ENCODE data around the gene COL19A1. TPM values are rescaled to one million over a fixed set of nuclear protein-coding genes. Genes with fewer than 3 reads are reported as not detected.
"Not testable (repeated sequence)": the region's sequence is repeated elsewhere in the genome, so short reads cannot be mapped to it uniquely, and the experiment has no call there.

COL19A1 gene
- total and polyA plus RNA-seq, 2 of the 13 experiments (the other 11 are each of a cell fraction or from before 2014, with no cell fraction given) = not detected

DNA sequence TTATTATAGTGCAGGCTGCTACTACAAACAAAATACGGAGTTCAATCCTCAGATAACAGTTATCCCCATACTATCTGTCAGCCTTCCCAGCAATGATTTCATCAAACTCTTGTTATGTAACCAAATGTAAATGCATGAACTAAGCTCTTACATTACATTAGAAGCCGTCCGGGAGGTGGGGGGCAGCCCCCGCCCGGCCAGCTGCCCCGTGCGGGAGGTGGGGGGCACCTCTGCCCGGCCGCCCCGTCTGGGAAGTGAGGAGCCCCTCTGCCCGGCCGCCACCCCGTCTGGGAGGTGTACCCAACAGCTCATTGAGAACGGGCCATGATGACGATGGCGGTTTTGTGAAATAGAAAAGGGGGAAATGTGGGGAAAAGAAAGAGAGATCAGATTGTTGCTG, 99.6 kb downstream of the COL19A1 start:
- DNase-seq (ENCODE audit: low spot score); in situ Hi-C loops (cut with HindIII; ENCODE audit: extremely low pct_ligation_motif_present, low pct_unique_long_range_greater_than_20kb); H2AFZ ChIP-seq (ENCODE audit: low read length); intact Hi-C loops (cut with micrococcal nuclease; ENCODE audit: unreplicated experiment); H3K9me3 ChIP-seq (ENCODE audit: low read length); POLR2A ChIA-PET; H3K27me3 ChIP-seq (ENCODE audit: control insufficient read depth in 1 of 2, insufficient read depth in 2 of 2, low read length in 2 of 2); H3K4me1 ChIP-seq (ENCODE audit: insufficient read depth, low read length); FAIRE-seq; ATAC-seq; CTCF ChIA-PET (ENCODE audit: low intra/inter-chr PET ratio, low total read pairs); H3K27ac ChIP-seq (ENCODE audit: extremely low read length, insufficient read depth, low read length); H4K20me1 ChIP-seq (ENCODE audit: insufficient read depth, low read length); H3K36me3 ChIP-seq (replicated peaks in 1 of 2; ENCODE audit: control insufficient read depth in 1 of 2, insufficient read depth in 2 of 2, low read length in 2 of 2); H3K9ac ChIP-seq (ENCODE audit: insufficient read depth, low read depth, low read length); H3K4me3 ChIP-seq (replicated peaks in 1 of 3; ENCODE audit: insufficient read depth in 1 of 3, low read depth in 2 of 3, low read length in 3 of 3); H3K79me2 ChIP-seq (ENCODE audit: insufficient read depth, low read length); BruUV-seq (replicated peaks); H3K4me2 ChIP-seq (ENCODE audit: low read depth, low read length): not testable (repeated sequence)
- 32% methylated on average over 15 of the region's 16 CpGs for WGBS (ENCODE audit: low lambda C conversion rate)

DNA sequence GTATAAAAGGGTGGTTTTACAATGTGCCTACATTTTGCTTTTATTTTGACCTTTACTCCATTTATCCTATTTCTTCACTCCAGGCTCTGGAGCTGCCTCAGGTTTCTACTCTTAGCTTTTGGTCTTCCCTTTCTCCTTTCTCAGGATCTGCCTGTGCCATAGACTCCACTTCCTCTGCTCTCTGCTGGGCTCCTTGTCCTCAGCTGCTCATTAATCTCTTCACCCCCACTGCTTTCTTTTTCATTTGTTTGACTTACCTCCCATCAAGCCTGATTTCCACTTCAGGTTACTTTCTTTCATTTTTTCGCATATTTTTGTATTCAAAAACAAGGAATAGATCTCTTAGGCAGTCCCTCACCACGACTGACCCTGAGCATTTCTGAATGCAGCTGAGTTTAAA, 106.8 kb downstream of the COL19A1 start:
- no peak overlapping the region for H3K9ac ChIP-seq (ENCODE audit: insufficient read depth, low read depth, low read length)

More for the DNA sequence above, 106.8 kb downstream of the COL19A1 start:
- ChIA-PET CTCF (ENCODE audit: low intra/inter-chr PET ratio, low total read pairs) (no interaction called here), POLR2A (no interaction called here)
- Histone ChIP-seq H3K79me2 (ENCODE audit: insufficient read depth, low read length) (no peaks in the 10 kb centered on the region), H3K27me3 (ENCODE audit: control insufficient read depth in 1 of 2, insufficient read depth in 2 of 2, low read length in 2 of 2) (no peaks in the 10 kb centered on the region), H3K36me3 (replicated peaks in 1 of 2; ENCODE audit: control insufficient read depth in 1 of 2, insufficient read depth in 2 of 2, low read length in 2 of 2) (no peaks in the 10 kb centered on the region), H2AFZ (ENCODE audit: low read length) (no peak overlapping the region), H3K4me1 (ENCODE audit: insufficient read depth, low read length) (no peaks in the 10 kb centered on the region), H3K9me3 (ENCODE audit: low read length) (no peaks in the 10 kb centered on the region), H3K27ac (ENCODE audit: extremely low read length, insufficient read depth, low read length) (no peak overlapping the region), H3K4me3 (replicated peaks in 1 of 3; ENCODE audit: insufficient read depth in 1 of 3, low read depth in 2 of 3, low read length in 3 of 3) (no peak overlapping the region), H3K4me2 (ENCODE audit: low read depth, low read length) (no peak overlapping the region), H4K20me1 (ENCODE audit: insufficient read depth, low read length) (no peaks in the 10 kb centered on the region)
- no peak for FAIRE-seq
- in situ Hi-C loops (cut with HindIII; ENCODE audit: extremely low pct_ligation_motif_present, low pct_unique_long_range_greater_than_20kb) (no loop called here), intact Hi-C loops (cut with micrococcal nuclease; ENCODE audit: unreplicated experiment) (no loop called here)
- 0% methylated on average over 2 of the region's 2 CpGs for WGBS (ENCODE audit: low lambda C conversion rate)
- BruUV-seq (replicated peaks) = no TSS peak
- no peak for DNase-seq (ENCODE audit: low spot score)
- no peak for TF ChIP-seq SIX4 (CRISPR knock-in tag; IDR thresholded peaks at IDR 0.05)
- no peak for TF ChIP-seq SALL1 (CRISPR knock-in tag; IDR thresholded peaks at IDR 0.05)
- TF ChIP-seq ZNF556 (CRISPR knock-in tag; IDR thresholded peaks at IDR 0.05; ENCODE audit: borderline replicate concordance) = no peak
- TF ChIP-seq MXD4 (CRISPR knock-in tag; IDR thresholded peaks at IDR 0.05) = no peak
- TF ChIP-seq TOPORS (CRISPR knock-in tag; IDR thresholded peaks at IDR 0.05) = no peak
- no peak for TF ChIP-seq RARA (CRISPR knock-in tag; IDR thresholded peaks at IDR 0.05)
- TF ChIP-seq ADNP (CRISPR knock-in tag; IDR thresholded peaks at IDR 0.05) = no peak
- no peak for TF ChIP-seq MXI1 (IDR thresholded peaks at IDR 0.05; ENCODE audit: borderline replicate concordance, low read depth, low read length)
- ATAC-seq = no peak
